H1 (cell line): Measurements from ENCODE around the gene EIF4A3.

ENCODE experiments used
- EP300 ChIP-seq, 2 experiments: IDR thresholded peaks; 1 replicate in 1 of 2; 2 replicates in 1 of 2; pipeline ENCODE4 v1.6.1; 2011 to 2012; ENCODE audit warnings: low read depth in 2 of 2, low read length in 2 of 2, mild to moderate bottlenecking in 2 of 2, borderline replicate concordance in 1 of 2, inconsistent platforms in 1 of 2, moderate library complexity in 1 of 2
- TF ChIP-seq, protein P1 (sequence below), 3 experiments: IDR thresholded peaks; 1 replicate in 2 of 3; 2 replicates in 1 of 3; pipeline versions ENCODE4 v1.5.1 to v1.6.1; 2011; ENCODE audit warnings: low read length in 3 of 3, mild to moderate bottlenecking in 3 of 3, inconsistent platforms in 2 of 3, low read depth in 1 of 3, moderate library complexity in 1 of 3; ENCODE audit not compliant: insufficient read depth in 1 of 3; ENCODE audit errors: control extremely low read depth in 1 of 3

DNA sequence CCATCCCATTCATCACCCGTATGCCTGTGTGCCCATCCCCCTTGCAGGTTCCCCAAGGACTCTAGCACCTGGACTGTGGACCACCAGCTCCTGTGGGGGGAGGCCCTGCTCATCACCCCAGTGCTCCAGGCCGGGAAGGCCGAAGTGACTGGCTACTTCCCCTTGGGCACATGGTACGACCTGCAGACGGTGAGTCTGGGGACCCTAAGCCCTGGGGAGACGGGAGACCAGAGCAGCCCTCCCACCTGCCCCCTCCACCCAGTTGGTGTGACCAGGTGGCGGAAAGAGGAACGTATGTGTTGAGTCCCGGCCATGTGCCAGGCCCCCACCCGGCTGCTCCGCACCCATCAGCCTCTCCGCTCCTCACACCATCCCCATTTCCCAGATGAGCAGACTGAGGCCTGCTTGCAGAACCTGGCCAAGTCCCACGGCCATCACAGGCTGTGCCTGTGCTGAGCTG is 30.0 kb downstream of the EIF4A3 start:
- TF ChIP-seq, protein P1, sequence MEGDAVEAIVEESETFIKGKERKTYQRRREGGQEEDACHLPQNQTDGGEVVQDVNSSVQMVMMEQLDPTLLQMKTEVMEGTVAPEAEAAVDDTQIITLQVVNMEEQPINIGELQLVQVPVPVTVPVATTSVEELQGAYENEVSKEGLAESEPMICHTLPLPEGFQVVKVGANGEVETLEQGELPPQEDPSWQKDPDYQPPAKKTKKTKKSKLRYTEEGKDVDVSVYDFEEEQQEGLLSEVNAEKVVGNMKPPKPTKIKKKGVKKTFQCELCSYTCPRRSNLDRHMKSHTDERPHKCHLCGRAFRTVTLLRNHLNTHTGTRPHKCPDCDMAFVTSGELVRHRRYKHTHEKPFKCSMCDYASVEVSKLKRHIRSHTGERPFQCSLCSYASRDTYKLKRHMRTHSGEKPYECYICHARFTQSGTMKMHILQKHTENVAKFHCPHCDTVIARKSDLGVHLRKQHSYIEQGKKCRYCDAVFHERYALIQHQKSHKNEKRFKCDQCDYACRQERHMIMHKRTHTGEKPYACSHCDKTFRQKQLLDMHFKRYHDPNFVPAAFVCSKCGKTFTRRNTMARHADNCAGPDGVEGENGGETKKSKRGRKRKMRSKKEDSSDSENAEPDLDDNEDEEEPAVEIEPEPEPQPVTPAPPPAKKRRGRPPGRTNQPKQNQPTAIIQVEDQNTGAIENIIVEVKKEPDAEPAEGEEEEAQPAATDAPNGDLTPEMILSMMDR (IDR thresholded peaks at IDR 0.05; ENCODE audit: control extremely low read depth in 1 of 3, insufficient read depth in 1 of 3, low read depth in 1 of 3, low read length in 3 of 3) = no peak
- TF ChIP-seq EP300 (IDR thresholded peaks at IDR 0.05; ENCODE audit: borderline replicate concordance in 1 of 2, low read depth in 2 of 2, low read length in 2 of 2) = no peak
